GM12892 (cell line): Measurements from ENCODE around the gene MRPL20.
"Not testable (repeated sequence)": the region's sequence is repeated elsewhere in the genome, so short reads cannot be mapped to it uniquely, and the experiment has no call there.

Experiments used
- DNase-seq: peaks from one replicate; pipeline ENCODE4 v3.0.0; 2011; ENCODE audit not compliant: insufficient read length
- FAIRE-seq: peaks from 2 replicates; lab custom pipeline; 2011; peaks lifted over from hg19 to GRCh38; lab: Jason Lieb, UNC
- POLR2A ChIP-seq: IDR thresholded peaks from 2 replicates; pipeline ENCODE4 v1.6.1; 2011; ENCODE audit warnings: low read depth, low read length, control low read depth
- POLR2AphosphoS5 ChIP-seq: IDR thresholded peaks from 2 replicates; pipeline ENCODE4 v1.6.1; 2011; ENCODE audit warnings: low read depth, low read length, control low read depth
- TAF1 ChIP-seq: IDR thresholded peaks from 2 replicates; pipeline ENCODE4 v1.6.1; 2011; ENCODE audit warnings: low read depth, mild to moderate bottlenecking, control low read depth, low read length, borderline replicate concordance

MRPL20 gene

GRCh38 chr1:1407636-1408318 lies 684 bp upstream of the MRPL20 start:
- DNase-seq, result peak; percentile 37
- no peak for TF ChIP-seq POLR2A
- TF ChIP-seq TAF1, result no peak
- TF ChIP-seq POLR2AphosphoS5, result no peak
- FAIRE-seq, result peak; percentile 27

DNA sequence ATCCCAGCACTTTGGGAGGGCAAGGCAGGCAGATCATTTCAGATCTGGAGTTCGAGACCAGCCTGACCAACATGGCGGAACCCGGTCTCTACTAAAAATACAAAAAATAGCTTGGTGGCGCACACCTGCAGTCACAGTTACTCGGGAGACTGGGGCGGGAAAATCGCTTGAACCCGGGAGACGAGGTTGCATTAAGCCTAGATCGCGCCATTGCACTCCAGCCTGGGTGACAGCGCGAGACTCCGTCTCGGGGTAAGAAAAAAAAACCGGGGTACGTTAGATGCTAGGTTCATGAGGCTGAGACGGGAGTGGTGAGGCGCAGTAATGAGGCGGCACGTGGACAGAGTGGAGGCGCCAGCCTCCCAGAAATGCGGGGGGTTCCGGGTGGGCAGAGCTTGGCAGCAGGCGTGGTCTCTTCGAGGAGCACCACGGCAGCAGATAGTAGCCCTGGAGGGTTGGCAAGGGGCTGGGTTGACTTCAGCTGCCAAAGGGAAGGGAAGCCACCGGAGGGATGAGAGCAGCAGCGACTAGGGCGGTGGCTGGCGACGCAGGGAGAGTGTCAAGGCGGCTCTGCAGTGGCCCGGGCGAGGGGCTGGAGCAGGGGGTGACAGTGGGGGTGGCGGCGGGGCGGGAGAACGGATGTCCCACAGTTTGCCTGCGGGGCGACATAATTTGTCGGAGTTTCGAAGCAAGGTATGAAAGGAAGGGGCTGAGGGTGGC lies 832 bp downstream of the MRPL20 start:
- FAIRE-seq (no peak), DNase-seq (no peak)
- TF ChIP-seq POLR2AphosphoS5 (no peak), TAF1 (no peak), POLR2A (no peak)

DNA sequence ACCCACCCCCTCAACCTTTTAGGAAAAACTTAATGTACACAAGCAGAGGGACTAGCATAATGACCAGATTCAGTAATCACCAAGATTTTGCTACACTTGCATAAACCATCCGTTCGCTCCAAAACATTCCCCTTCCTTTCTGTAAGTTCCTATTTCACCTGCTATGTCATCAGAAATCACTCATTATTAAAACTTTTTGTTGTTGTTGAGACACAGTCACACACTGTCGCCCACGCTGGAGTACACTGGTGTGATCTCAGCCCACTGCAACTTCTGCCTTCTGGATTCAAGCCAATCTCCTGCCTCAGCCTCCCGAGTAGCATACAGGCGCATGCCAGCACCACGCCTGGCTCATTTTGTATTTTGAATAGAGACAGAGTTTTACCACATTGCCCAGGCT lies 3.4 kb downstream of the MRPL20 start:
- DNase-seq (no peak), FAIRE-seq (no peak)
- no peak for TF ChIP-seq POLR2A
- no peak; the same call in none of the 2 replicates for TF ChIP-seq POLR2AphosphoS5
- TF ChIP-seq TAF1, result no peak

DNA sequence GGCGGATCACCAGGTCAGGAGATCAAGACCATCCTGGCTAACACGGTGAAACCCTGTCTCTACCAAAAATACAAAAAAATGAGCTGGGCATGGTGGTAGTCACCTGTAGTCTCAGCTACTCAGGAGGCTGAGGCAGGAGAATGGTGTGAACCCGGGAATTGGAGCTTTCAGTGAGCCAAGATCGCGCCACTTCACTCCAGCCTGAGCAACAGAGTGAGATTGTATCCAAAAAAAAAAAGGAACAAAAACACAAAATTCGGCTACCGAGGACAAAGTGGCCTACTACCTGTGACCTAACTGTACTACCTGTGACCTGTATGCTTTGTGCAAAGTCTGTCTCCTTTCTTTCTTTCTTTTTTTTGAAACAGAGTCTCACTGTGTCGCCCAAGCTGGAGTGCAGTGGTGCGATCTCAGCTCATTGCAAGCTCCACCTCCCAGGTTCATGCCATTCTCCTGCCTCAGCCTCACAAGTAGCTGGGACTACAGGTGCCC lies 4.1 kb downstream of the MRPL20 start:
- FAIRE-seq, DNase-seq: not testable (repeated sequence)

DNA sequence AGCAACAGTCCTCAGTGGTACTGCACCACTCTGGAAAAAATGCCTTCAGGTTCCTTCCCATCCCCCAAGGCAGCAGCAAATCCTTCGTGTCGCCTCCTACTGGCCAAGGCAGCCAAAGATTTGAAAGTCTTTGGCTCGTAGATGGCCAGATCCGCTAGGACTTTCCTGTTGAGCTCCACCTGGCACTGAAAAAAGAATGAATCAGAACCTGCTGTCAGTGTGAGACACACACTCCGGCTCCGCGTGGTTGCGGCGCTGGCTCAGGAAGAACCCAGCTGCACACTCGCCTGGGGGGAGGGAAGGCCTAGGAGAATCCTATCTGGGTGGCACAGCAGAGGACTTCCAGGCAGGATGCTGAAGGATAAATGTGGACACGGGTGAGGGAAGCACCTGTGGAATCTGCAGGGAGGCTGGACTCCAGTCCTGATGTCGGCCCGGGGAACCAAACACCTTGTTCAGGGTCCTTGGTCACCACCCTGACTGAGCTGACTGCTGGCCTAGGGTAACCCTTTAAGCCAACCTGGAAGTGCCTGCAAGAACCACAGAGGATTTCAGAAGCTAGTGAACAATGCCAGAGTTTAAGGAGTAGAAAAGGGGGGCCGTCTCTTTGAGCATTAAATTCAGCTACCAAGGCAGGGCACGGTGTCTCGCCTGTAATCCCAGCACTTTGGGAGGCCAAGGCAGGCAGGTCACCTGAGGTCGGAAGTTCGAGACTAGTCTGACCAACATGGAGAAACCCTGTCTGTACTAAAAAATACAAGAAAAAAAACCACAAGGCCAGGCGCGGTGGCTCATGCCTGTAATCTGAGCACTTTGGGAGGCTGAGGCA lies 4.8 kb downstream of the MRPL20 start:
- TF ChIP-seq TAF1 (no peak), POLR2AphosphoS5 (no peak), POLR2A (no peak)
- no peak for DNase-seq
- no peak for FAIRE-seq

DNA sequence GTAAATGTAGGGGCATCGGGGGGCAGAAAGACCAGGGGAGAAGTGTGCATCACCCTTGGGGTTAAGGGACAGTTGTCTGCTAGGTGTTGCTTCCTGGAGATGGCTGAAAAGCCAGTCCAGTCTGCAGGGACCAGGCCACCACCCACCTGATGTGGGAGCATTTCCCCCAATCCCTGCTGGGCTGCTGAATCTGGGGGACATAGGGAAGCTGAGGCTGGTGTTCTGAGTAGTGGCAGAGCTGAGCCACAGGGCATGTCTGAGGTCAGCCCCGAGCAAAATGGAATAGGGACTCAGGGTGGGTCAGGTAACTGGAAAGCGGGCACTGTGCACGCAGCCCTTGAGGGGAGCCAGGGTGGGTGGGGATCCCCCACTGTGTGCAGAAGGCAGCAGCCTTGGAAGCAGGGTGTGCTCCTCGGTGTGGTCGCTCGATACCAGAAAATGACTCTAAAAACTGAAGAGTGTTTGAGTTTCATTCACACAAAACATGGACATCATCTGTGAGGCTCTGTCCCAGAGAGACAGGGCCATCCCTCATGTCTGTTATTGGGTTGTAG lies 5.6 kb downstream of the MRPL20 start:
- DNase-seq (no peak), FAIRE-seq (no peak)
- TF ChIP-seq POLR2AphosphoS5, result peak; percentile 71
- no peak; the same call in 1 of the 2 replicates for TF ChIP-seq POLR2A

DNA sequence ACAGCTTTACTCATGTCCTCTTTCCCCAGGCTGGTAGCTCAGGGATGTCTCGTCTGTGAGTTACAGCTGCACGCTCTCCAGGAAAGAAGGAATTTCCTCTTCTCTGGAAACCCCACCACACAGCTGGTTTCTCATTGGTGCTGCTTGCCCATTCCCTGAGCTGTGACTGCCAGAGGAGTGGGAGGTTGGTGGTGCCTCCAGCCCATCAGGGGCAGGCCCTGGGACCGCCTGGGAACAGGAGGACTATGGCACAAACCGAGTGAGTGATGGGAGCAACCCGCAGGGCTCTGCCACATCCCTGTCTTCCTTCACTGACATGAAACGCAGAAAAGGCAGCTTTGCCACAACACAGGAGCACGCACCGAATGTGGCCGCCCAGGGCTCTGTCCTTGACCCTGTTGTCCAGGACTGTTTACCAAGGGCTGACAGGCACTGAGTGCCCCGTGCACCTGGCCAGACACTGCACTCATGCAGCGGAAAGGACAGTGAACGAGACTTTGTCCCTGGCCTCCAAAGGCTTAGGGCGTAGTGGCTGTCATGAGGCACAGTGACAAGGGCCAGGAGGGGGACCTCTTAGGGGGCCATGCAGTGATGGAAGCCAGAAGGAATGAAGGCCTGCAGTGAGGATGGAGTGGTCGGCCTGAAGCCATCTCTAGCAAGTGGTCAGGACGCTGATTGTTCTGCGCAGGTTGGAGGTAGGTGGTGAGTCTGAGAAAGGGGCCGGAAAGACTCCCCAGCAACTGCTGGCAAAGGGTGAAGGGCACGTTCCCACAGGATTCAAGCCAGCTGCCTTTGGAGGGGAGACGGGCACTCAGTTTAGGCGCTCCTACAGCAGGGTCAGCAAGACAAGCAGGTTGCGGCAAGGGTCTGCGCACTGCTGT lies 6.3 kb downstream of the MRPL20 start:
- DNase-seq (no peak), FAIRE-seq (no peak)
- TF ChIP-seq TAF1 (no peak), POLR2AphosphoS5 (no peak), POLR2A (no peak; the same call in 1 of the 2 replicates)

GRCh38 chr1:1399872-1400575 lies 7.1 kb downstream of the MRPL20 start:
- TF ChIP-seq TAF1 (no peak), POLR2A (peak; percentile 72), POLR2AphosphoS5 (no peak; the same call in 1 of the 2 replicates)
- FAIRE-seq (no peak), DNase-seq (no peak)

GRCh38 chr1:1399187-1399871 lies 7.8 kb downstream of the MRPL20 start, which contains the start of gene CCNL2:
Gene CCNL2 (minus strand): TSS chr1:1399335. CDS start chr1:1399306, 29 bp downstream.
- DNase-seq, result peak; percentile 98

More at GRCh38 chr1:1399187-1399871, 7.8 kb downstream of the MRPL20 start, which contains the start of gene CCNL2:
- TF ChIP-seq POLR2AphosphoS5, result peak; percentile 83
- peak; percentile 90 for TF ChIP-seq POLR2A
- peak; percentile 27; the same call in 1 of the 2 replicates for TF ChIP-seq TAF1
- peak; percentile 96 for FAIRE-seq
